ENCODE measurements around the gene DPP4. TPM values are rescaled to one million over a fixed set of nuclear protein-coding genes. Genes with fewer than 3 reads are reported as not detected.
"Not testable (repeated sequence)": the region's sequence is repeated elsewhere in the genome, so short reads cannot be mapped to it uniquely, and the experiment has no call there.

The DPP4 gene
- total RNA-seq, 1 donor from 2014 or later: 0.56 TPM

DNA sequence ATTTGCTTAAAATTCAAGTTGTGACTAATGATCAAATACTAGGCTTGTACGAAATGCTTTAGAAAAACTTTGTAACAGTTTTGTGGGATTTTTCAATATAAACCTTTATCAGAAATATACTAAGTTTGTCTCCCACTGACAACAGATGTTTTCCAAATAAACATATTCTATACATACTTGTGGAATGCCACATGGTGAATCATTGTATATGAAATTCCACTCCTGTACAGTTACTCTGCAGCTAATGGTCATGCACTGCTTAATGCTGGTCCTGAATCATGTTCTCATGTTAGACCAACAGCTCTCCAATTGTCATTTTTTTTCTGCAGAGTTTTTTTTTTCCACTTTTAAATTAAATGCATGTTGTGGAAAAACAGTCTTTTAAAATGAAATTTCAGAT is 90.1 kb downstream of the DPP4 start:
- ATAC-seq: no peak

DNA sequence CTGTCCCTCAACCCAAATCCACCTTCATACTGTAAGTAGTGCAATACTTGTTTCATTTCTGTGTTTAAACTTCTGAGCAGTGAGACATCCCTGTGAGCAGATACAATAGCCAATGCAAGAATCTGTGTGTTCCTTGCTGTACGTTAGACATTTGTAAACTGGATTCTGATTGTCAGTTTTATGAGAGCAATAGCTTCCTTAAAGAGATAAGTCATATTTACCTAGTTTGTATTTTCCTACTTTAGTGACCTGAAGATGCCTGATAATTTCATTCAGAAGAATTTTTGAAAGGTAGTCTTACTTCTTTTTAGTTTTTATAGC is 90.7 kb downstream of the DPP4 start:
- no peak for ATAC-seq

DNA sequence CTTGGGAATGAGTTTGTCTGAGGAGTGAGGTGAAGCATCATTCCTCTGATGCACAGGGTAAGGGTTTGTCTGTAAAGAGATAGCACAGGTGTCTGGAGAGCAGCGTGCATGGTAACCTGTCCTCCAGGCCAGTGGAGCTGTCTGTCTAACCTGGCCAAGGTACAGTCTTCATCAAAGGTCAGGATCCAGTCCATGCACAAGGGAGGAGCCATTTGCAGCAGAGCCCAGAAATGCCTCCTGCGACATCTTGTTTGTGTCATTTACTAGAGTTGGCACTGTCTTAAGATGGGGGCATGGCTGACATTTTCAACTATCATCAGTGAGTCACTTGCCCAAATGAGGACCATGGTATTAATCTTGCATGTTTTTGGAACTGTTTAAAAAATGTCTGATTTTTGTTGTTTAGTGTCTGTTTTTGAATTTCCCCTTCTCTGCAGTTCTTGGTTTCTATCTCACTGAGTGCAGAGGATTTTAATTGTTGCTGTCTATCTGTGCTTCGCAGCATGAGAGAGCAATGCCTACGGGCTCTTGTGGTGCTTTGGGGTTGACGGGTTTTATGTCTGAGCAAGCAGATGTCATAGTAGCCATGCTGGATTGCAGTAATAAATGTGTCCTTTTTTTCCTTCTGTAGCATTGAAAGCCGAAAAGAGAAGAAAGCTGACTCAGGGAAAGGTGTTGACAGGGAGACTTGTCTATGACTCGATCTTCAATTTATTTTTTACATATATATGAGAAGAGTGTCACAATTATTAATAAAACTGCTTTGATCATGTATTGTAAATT is 91.3 kb downstream of the DPP4 start:
- ATAC-seq: no peak

DNA sequence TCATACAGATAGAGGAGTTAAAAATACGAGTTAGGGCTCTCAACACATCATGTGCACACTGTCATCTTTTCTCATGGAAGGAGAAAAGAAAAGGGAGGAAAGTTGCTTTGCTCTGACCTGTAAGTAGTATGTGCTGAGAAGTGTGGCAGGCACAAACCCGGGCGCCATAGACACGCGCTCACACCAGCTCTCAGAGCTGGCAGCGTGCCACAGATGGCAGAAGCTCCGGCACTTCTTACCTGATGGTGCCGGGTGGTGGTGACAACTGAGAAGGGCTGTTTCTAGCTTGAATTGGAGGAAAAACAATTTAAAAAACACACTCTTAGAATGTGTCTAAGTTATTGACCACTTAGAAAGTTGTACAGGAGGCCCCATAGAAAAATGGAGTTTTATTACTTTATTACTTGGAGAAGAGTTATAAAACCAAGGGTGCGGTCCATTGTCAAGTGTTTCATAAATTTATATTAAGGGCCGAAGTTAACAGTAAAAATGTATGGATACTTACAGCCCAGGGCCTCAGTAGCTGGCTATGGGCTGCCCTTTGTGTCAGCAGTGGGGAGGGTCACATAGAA is 92.2 kb downstream of the DPP4 start:
- ATAC-seq: no peak

DNA sequence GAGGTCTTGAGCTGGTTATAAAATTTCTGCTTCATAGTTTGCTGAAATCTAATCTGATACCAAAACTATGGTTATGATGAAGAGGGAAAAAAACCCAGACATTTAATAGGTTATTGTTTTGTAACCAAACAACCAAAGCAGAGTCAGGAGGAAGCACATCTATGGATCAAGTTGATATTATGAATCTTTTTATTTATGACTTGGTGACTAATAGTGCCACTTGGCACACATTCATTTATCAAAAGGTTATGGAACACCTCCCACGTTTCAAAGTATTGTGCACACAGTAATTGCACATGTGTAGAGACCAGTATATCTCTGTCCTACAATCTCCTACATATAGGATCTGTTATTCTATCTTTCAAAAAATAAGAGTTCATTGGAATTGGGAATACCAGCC is 93.0 kb downstream of the DPP4 start:
- no peak for ATAC-seq

DNA sequence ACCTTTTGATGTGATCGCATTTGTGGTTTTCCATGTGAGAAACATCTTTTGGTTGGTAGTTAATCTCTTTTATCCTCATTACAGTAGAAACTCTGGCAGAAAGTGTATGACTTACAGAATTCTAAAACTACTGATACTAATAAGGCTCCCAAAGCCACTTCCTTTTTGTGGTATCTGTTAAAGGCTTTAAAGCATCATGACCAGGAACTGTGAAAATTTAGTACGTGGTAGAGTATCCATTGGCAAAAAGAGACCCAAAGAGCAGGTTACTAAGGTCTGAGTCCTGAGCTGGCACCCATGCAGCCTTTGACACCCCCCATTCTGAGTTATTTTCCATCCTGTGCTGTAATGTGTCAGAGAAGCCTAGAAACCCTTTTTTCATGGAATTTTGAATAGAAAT is 94.5 kb downstream of the DPP4 start:
- no peak for ATAC-seq

DNA sequence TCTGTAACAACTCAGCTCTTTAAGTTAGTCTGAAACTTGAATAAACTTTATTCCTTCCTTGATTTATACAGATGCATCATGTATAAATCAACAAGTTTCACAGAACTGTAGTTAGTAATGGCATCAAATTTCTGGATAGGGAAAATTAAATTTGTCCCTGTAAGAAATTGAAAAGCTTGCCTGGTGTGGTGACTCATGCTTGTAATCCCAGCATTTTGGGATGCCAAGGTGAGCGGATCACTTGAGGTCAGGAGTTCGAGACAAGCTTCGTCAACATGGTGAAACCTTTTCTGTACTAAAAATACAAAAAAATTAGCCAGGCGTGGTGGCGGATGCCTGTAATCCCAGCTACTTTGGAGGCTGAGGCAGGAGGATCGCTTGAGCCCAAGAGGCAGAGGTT is 96.1 kb downstream of the DPP4 start:
- ATAC-seq: not testable (repeated sequence)

DNA sequence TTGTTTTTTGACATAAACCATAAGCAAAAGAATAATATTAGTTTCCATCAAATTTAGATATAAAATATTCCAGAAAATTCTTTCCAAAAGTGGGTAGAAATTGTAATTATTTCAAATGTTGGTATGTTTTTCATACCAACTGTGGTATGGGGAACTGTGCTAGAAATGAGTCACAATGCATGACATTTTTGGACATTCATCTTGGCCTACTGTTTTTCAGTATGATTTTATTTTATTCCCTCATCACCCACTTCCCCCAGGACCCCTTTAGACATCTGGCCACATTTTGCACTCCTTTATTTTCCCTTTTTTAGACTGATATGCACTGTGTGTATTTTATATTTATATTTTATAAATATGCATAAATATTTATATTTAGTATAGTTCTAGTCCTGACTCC is 97.1 kb downstream of the DPP4 start:
- no peak for ATAC-seq

DNA sequence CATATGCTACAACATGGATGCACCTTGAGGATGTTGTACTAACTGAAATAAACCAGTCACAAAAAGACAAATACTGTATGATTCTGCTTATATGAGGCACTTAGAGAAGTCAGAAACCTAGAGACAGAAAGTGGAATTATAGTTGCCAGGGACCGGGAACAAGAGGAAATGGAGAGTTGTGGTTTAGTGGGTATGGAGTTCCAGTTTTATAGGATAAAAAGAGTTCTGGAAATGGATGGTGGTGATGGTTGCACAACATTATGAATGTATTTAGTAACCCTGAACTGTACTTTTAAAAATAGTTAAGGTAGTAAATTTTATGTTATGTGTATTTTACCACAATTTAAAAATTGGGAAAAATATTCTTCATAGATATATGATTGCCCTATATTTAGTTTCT is 97.7 kb downstream of the DPP4 start:
- no peak for ATAC-seq

DNA sequence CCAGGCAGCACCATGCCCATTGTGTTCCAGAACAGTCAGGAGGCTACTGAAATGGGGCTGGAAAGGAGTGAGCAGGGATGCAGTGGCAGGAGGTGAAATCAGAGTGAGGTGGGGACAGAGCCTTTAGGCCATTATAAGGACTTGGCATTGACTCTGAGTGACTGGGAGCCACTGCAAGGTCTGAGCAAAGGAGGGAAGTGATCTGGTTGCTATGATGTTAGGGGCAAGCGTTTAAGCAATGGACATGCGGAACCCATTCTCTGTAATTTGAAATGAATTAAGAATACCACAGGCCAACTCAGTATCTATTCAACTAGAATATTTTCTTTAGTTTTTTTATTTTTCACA is 98.2 kb downstream of the DPP4 start:
- no peak for ATAC-seq

DNA sequence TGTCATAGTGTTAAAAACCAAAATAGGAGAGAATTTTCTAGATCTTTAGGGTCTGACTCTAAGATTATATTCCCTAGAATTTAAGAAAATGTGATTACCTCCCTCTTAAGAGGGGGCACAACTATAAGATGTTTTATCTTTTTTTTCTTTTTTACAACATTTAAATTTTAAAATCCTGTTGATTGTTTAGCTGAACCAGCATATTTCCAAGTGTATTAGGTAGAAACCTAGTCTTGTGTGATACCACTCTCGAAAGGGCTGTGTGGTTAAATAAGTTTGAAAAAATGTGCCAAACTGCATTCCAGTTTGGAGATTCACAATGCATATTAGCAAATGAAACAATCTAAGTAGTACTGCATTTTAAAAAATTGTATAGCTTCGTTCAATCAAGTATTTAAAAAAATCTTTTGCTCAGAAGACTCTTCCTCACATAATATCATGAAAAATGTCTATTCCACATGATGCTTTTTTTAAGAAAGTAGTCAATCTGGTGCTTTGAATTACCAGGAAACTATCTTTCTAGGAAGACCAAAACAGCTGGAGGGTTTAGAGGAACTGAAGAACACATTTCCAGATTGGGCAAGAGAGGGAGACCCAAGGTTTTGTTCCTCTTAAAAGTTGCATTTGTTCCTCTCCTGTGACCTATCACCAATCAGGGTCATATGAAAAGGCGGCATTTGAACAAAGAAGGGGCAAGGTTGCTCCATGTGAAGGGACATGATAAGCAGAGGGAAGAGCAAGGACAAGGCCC is 98.8 kb downstream of the DPP4 start:
- ATAC-seq: no peak

DNA sequence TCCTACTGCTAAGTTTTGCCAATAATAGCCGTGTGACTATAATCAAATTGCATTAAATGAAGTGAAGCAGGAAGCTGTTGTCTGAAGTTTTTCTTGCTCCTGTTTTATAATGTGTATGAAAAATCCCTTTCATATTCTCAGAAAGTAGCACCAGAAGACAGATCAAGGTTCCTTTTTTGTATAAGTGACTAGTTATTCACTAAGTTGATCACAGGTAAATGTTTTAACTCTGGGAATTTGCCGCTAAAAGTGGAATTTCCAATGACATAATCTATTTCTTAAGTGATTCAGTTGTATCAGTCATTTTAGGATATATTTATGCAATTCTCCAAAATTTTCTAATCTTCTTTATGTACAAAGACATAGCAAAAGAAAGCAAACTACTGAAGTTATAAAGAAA is 99.6 kb downstream of the DPP4 start:
- ATAC-seq: no peak

DNA sequence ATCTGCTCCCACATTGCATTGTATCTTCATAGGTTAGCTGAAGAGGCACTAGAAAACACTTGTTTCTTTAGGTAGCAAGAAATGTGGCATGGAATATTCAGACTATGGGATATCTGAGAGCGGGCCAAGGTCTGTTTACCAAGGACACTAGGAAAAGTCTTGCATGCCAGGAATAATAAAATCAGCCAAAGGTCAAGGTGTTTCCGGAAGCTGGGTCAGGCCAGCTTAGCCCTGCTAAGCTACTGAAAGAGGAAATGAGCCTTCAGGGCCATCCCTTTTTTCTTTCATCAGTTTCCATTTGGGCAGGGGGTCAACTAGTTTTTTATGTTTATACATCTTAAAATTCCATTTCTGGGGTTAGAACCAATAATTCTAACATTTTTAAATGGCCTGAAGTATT is 101.1 kb downstream of the DPP4 start:
- no peak for ATAC-seq

DNA sequence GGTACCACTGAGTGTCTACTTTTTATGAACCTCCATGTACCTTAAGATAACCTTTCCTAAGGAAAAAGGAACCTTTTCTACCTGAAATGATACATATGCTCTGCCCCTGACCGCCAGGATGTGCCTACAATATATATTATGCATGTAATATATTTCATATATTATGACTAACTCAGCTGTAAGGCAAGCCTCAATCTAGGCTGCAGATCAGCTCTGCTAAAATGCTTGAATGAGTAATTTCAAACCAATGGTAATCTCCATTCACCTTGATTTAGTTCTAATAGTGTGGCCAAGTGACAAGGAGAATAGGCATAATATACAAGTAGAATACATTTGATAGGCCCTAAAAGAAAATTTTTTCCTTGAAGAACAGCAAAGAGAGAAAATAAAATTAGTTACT is 101.8 kb downstream of the DPP4 start:
- ATAC-seq: no peak

DNA sequence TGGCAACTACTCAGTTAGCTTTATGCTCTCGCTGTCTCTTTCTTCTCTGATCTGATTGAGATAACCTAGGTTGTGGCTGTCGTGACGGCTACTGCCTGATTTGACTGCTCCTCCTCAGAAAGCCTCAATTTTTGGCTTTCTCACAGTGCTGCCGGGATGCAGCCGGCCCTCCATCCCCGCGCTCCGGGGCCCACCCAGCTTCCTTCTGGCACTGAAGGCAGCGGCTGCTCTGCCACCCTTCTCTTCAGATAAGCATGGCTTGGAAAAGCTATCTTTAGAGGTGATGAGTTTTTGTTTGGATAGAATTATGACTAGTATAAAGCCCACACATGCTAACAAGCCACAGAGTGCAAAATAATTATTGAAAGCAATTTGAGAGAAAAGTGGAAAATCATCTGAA is 102.5 kb downstream of the DPP4 start:
- ATAC-seq: no peak

DNA sequence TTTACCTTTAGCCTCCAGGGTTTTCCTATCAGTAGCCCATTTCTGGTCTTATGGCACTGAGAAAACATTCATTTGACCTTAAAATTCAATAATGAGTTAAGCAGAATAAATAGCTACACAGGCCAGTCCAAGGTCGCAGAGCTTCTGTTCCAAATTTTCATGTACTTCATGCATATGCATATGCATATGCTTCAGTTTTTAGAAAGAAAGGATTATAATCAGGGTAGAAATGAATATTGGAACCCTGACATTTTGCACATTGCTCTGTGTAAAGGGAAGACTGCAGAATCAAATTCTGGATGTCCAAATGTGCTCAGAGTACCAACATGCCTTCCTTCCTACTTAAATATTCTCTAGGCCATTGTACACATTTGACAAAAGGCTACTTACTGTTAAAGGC is 104.9 kb downstream of the DPP4 start:
- ATAC-seq: no peak

DNA sequence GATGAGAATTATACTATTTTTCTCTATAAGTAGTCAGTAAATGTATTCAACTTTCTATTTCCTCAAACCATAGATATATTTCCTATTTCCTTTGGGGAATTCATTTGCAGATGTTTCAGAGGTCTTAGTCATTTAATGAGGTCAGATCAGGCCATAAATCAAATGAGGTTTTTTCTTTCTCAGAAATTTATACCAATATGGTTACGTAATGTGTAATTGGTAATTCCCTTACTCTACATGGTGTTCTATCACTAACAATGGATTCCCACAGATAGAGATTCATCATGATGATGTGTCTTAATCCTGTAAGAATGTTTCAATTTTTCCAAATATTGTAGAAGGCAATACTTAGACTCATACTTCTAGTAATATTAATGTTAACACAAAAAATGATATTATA is 108.0 kb downstream of the DPP4 start:
- ATAC-seq: no peak

DNA sequence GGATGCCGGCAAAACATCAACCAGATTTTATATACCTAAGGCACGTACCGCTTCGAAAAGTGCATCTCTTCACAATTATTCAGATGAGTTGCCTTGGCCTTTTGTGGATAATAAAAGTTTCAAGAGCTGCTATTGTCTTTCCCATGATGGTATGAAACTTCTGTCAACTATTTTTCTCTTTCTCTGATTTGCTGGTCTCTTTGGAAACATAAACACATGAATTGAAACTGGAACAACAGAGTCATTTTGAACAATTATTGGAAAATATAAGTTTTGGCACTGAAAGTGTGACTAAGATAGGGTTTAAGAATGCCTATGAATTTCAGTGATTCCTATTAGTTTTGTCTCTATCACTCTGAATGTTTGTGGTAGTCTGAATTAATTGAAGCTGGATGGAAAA is 109.9 kb downstream of the DPP4 start:
- no peak for ATAC-seq

DNA sequence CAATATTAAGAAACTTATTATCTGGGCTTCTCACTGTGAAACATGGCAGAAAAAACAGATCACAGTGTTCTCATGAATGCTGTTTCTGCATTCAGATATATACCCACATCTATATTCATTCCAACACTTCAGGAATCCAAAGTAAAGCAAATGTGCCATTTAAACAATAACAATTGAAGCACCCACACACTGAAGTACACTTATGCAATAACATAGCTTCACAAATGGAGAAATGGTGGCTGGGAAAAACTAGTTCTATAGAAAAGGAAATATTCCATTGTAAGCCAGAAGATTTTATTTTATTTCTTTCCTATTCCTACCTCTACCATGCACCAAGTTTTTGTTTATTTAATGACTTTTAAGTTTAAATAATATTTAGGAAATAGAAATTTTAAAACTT is 111.9 kb downstream of the DPP4 start:
- ATAC-seq: no peak

DNA sequence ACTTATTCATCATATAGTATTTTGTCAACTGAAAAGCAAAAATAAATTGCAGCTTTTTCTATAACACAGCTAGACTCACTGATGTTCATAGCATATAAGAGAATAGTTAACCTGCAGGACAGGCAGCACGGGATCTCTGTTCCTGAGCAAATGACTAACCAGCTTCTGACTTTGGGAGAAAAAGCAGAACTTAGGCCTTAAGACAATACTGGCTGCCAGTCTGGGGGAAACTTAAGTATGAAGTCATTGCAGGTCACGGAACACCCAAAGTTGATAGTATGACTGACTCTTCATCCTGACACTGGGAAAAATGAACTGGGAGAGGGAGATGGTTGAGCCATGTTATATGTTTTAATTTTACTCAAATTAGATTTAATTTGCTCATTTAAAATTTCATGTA is 113.0 kb downstream of the DPP4 start:
- ATAC-seq: no peak

DNA sequence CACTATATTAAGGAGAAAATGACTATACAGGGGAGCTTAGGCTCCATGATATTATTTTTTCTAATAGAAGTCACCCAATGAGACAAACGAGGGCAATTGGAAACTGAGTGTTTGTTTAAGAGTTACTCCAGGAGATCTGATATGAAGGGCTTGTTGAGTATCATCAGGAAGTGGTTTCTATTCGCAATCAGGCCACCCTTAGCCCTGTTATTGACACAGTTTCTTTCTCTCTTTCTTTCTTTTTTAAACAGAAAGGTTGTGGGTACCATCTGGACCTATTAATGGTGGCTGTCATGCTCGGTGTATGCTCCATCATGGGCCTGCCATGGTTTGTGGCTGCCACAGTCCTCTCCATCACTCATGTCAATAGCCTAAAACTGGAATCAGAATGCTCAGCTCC is 117.3 kb downstream of the DPP4 start:
- no peak for ATAC-seq

DNA sequence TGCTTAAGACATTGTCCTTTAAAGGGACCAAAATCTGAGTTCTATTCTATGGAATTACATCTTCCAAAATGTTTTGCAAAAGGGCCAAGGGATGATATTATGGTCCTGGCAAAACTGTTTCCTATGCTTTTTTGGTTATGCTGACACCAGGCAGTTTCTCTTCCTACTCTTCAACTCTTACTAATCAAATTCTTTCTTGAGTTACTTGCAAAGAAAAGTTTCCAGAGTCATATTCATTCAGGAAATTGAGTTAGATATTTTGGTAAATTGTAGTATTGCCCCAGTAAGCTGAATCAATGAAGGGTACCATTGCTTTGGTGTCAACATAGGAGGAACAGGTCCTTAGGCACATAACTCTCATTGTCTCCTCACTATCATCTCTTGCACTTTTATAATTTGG is 118.8 kb downstream of the DPP4 start:
- ATAC-seq: no peak

DNA sequence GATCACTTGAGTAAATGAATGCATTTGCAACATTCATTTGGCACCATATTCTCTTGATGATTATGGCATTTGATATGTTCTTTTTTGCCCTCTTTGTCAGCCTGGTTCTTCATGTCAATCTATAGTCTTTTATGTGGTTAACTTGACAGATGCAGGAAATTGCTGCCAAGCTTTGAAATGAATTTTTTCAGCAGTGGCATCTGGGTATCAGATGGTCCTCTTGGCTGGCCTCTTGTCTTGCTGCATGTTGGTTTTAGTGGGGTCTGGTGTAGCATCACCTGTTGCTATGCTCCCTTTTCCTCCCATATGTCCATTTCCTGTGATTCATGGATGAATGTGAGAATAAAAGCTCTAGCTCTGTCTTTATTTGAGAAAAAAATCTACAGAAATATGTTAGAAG is 119.9 kb downstream of the DPP4 start:
- ATAC-seq: no peak

DNA sequence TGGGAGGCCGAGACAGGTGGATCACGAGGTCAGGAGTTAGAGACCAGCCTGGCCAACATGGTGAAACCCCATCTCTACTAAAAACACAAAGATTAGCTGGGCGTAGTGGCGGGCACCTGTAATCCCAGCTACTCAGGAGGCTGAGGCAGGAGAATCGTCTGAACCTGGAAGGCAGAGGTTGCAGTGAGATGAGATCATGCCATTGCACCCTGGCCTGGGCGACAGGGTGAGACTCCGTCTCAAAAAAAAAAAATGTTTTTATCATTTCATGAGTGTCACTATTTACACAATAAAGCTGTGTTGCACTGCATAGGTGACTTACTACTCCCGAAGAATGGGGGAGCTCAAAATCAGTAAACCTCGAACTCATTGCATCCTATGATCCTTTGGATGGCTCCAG is 120.6 kb downstream of the DPP4 start:
- ATAC-seq: not testable (repeated sequence)

Measured in esophagus mucosa (tissue), 1 donor.